BJ (cell line): ENCODE data around the gene KLHDC4. TPM values are rescaled to one million over a fixed set of nuclear protein-coding genes. Genes with fewer than 3 reads are reported as not detected.

Source experiments
- CTCF ChIA-PET: fragments of 350-600 bp; formaldehyde crosslinking; extraction: SDS; loops from one replicate; lab custom pipeline; 2021; ENCODE audit warnings: antibody characterized with exemption, inconsistent platforms; lab: Yijun Ruan, JAX
- POLR2A ChIA-PET: fragments of 300-600 bp; sonication (Branson Sonifier 250); formaldehyde crosslinking; extraction: SDS; loops from one replicate; lab custom pipeline; 2021; ENCODE audit warnings: antibody characterized with exemption; lab: Charles Lee
- DNase-seq: peaks from one replicate; pipeline ENCODE4 v3.0.0-alpha.2; 2011; ENCODE audit warnings: low read depth
- H3K27me3 ChIP-seq: 2 replicates; pipeline ENCODE4 v1.6.0; 2011; ENCODE audit warnings: low read length; ENCODE audit not compliant: control insufficient read depth, insufficient read depth
- H3K36me3 ChIP-seq: 2 replicates; pipeline ENCODE4 v1.5.1; 2011; ENCODE audit warnings: low read length; ENCODE audit not compliant: control insufficient read depth, insufficient read depth
- H3K4me3 ChIP-seq: 2 replicates; pipeline ENCODE4 v1.5.1; 2011; ENCODE audit warnings: low read depth, mild to moderate bottlenecking, control low read depth, low read length
- CTCF ChIP-seq: IDR thresholded peaks from 2 replicates; pipeline ENCODE4 v1.5.1; 2011; ENCODE audit warnings: low read depth, mild to moderate bottlenecking, control low read depth, inconsistent platforms, low read length, moderate library complexity; ENCODE audit not compliant: insufficient read depth
- polyA plus RNA-seq: library from polyadenylated mRNA; depleted of rRNA; stranded (reverse); fragments of >200 nt; gene quantifications from 2 replicates; pipeline ENCODE4 v1.2.3, GENCODE V29; 2011

Gene KLHDC4
- polyA plus RNA-seq, 1 experiment = 16.1 TPM

- Histone ChIP-seq H3K27me3 (no peaks in the 10 kb centered on the region), H3K36me3 (peaks cover 22% of the 10 kb centered on the region), H3K4me3 (no peak overlapping the region)
- DNase-seq = no peak
- POLR2A ChIA-PET = no interaction called here
- CTCF ChIA-PET = no interaction called here
- no peak for TF ChIP-seq CTCF
Measured at GRCh38 chr16:87705771-87706277, 60.0 kb downstream of the KLHDC4 start.

- Histone ChIP-seq H3K27me3 (no peaks in the 10 kb centered on the region), H3K4me3 (no peak overlapping the region), H3K36me3 (peaks cover 16% of the 10 kb centered on the region)
- ChIA-PET POLR2A (no interaction called here), CTCF (no interaction called here)
- no peak for TF ChIP-seq CTCF
- DNase-seq = no peak
Measured at GRCh38 chr16:87704754-87705353, 60.9 kb downstream of the KLHDC4 start.

GRCh38 chr16:87703835-87704375 is 61.9 kb downstream of the KLHDC4 start:
- POLR2A ChIA-PET = no interaction called here
- CTCF ChIA-PET = interaction anchor here (3.1 kb wide), 1 partner anchor 11 kb away, joined by 16 read pairs; no protein-coding TSS in a partner anchor

GRCh38 chr16:87703071-87703470 is 62.7 kb downstream of the KLHDC4 start:
- peaks cover 14% of the 10 kb centered on the region for H3K36me3 ChIP-seq
- no peak for TF ChIP-seq CTCF
- ChIA-PET CTCF (interaction anchor here (0.8 to 3.1 kb wide), 7 partner anchors 8 to 133 kb away, joined by 3 to 16 read pairs (median 3); no protein-coding TSS in a partner anchor), POLR2A (no interaction called here)
- no peak overlapping the region for H3K4me3 ChIP-seq
- no peaks in the 10 kb centered on the region for H3K27me3 ChIP-seq
- no peak for DNase-seq

More at GRCh38 chr16:87703835-87704375, 61.9 kb downstream of the KLHDC4 start:
- Histone ChIP-seq H3K27me3 (no peaks in the 10 kb centered on the region), H3K4me3 (no peak overlapping the region), H3K36me3 (peaks cover 14% of the 10 kb centered on the region)
- no peak for TF ChIP-seq CTCF
- DNase-seq = no peak

GRCh38 chr16:87702325-87702811 is 63.4 kb downstream of the KLHDC4 start:
- Histone ChIP-seq H3K4me3 (no peak overlapping the region), H3K27me3 (no peaks in the 10 kb centered on the region), H3K36me3 (peaks cover 9% of the 10 kb centered on the region)
- POLR2A ChIA-PET = no interaction called here
- DNase-seq = no peak
- TF ChIP-seq CTCF = peak; percentile 62
- CTCF ChIA-PET = interaction anchor here (0.6 to 3.1 kb wide), 11 partner anchors 8 to 1471 kb away, joined by 3 to 16 read pairs (median 3); no protein-coding TSS in a partner anchor
